Muscle layer of colon (tissue), 2 donors: ENCODE results near the gene SLC5A2.
"Not testable (repeated sequence)": the region's sequence is repeated elsewhere in the genome, so short reads cannot be mapped to it uniquely, and the experiment has no call there.

ENCODE experiments used
- H3K27ac ChIP-seq: one replicate; pipeline ENCODE4 v1.7.0; 2013; ENCODE audit warnings: low read depth, mild to moderate bottlenecking, low read length, moderate library complexity
- H3K27me3 ChIP-seq, 2 donors: one replicate each; pipeline ENCODE4 v1.7.0; 2013; ENCODE audit warnings: low read length in 2 of 2, mild to moderate bottlenecking in 2 of 2; ENCODE audit not compliant: insufficient read depth in 2 of 2, control insufficient read depth in 1 of 2
- H3K36me3 ChIP-seq: one replicate; pipeline ENCODE4 v1.7.0; 2013; ENCODE audit warnings: mild to moderate bottlenecking, low read length; ENCODE audit not compliant: insufficient read depth
- H3K4me1 ChIP-seq: one replicate; pipeline ENCODE4 v1.7.0; 2013; ENCODE audit warnings: mild to moderate bottlenecking, low read length; ENCODE audit not compliant: insufficient read depth
- H3K4me3 ChIP-seq, 2 donors: one replicate each; pipeline ENCODE4 v1.7.0; 2013; ENCODE audit warnings: low read length in 2 of 2, low read depth in 1 of 2, mild to moderate bottlenecking in 1 of 2, moderate library complexity in 1 of 2
- H3K9ac ChIP-seq: one replicate; pipeline ENCODE4 v1.7.0; 2013; ENCODE audit warnings: low read length
- H3K9me3 ChIP-seq: one replicate; pipeline ENCODE4 v1.7.0; 2013; ENCODE audit warnings: mild to moderate bottlenecking, low read length
- donor health status: abdominal sarcoma.
- donor health status: Adenocarcinoma of cecum.

Gene SLC5A2

DNA sequence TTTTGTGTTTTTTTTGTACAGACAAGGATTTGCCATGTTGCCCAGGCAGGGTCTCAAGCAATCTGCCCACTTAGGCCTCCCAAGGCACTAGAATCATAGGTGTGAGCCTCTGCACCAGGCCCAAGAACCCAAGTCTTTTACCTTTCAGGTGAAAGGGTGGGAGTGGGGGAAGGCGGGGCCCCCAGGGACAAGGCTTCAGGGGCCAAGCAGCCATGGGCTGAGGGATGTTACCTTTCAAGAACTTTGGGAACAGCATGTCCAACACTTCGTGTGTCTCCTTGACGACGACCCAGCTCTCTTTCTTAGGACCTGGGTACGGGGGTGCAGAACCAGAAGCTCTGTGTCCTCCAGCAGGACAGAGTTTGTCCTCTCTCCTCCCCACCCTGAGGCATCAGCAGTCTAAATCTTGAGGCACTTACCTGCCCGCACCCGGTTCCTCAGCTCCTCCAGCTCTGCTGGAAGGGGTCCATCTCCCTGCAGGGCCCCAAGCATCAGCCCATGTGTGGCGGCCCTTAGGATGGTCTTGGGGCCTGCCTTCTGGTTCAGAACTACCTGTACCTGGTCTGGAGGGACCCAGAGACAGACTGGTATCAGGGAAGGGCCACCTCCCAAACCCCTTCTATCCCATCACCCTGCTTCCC lies 9.0 kb downstream of the SLC5A2 start:
- Histone ChIP-seq H3K36me3 (peaks cover 63% of the 10 kb centered on the region), H3K9ac (no peak overlapping the region), H3K27me3 (peaks cover 0 to 18% of the 10 kb centered on the region in 2 donors)

GRCh38 chr16:31493506-31494125 lies 10.7 kb downstream of the SLC5A2 start:
- H3K4me3 ChIP-seq: no peak overlapping the region
- peaks cover 79% of the 10 kb centered on the region for H3K36me3 ChIP-seq
- H3K27me3 ChIP-seq: peaks cover 0 to 2% of the 10 kb centered on the region in 2 donors
- H3K27ac ChIP-seq: no peak overlapping the region
- no peaks in the 10 kb centered on the region for H3K9me3 ChIP-seq
- H3K9ac ChIP-seq: no peak overlapping the region
- H3K4me1 ChIP-seq: no peaks in the 10 kb centered on the region

More for the DNA sequence above, 9.0 kb downstream of the SLC5A2 start:
- Histone ChIP-seq H3K4me1 (peaks cover 14% of the 10 kb centered on the region), H3K27ac (no peak overlapping the region), H3K9me3 (no peaks in the 10 kb centered on the region), H3K4me3 (no peak overlapping the region)

GRCh38 chr16:31496670-31497069 lies 13.7 kb downstream of the SLC5A2 start:
- peaks cover 86% of the 10 kb centered on the region for H3K36me3 ChIP-seq

GRCh38 chr16:31498493-31498892 lies 15.6 kb downstream of the SLC5A2 start:
- Histone ChIP-seq H3K4me3 (no peak overlapping the region), H3K4me1 (no peaks in the 10 kb centered on the region), H3K9ac (no peak overlapping the region), H3K27ac (no peak overlapping the region), H3K27me3 (no peaks in the 10 kb centered on the region), H3K9me3 (no peaks in the 10 kb centered on the region), H3K36me3 (peaks cover 68% of the 10 kb centered on the region)

More at GRCh38 chr16:31496670-31497069, 13.7 kb downstream of the SLC5A2 start:
- Histone ChIP-seq H3K4me1 (no peaks in the 10 kb centered on the region), H3K9me3 (no peaks in the 10 kb centered on the region), H3K9ac (no peak overlapping the region), H3K27ac (no peak overlapping the region), H3K4me3 (no peak overlapping the region), H3K27me3 (no peaks in the 10 kb centered on the region)

DNA sequence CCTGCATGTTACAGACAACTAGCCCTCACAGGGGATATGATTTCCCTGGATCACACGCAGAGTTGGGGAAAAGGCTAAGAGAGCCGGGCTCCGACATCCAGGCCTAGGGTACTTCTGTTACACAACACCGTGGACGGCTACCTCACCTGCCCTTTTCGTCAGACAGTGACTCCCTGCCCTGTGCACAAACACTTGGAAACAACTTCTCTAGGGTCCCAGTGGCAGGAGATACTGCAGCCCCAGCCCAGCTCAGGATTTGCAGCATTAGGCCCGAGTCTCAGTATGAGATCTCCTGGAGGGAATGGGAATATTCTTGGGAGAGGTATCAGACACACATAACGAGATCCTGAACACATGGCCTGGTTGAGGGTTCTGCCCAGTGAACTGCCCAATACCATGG lies 17.0 kb downstream of the SLC5A2 start:
- H3K4me3 ChIP-seq: no peak overlapping the region
- H3K4me1 ChIP-seq: no peaks in the 10 kb centered on the region
- no peaks in the 10 kb centered on the region for H3K27me3 ChIP-seq
- no peak overlapping the region for H3K9ac ChIP-seq
- H3K36me3 ChIP-seq: peaks cover 56% of the 10 kb centered on the region
- H3K9me3 ChIP-seq: no peaks in the 10 kb centered on the region
- no peak overlapping the region for H3K27ac ChIP-seq

DNA sequence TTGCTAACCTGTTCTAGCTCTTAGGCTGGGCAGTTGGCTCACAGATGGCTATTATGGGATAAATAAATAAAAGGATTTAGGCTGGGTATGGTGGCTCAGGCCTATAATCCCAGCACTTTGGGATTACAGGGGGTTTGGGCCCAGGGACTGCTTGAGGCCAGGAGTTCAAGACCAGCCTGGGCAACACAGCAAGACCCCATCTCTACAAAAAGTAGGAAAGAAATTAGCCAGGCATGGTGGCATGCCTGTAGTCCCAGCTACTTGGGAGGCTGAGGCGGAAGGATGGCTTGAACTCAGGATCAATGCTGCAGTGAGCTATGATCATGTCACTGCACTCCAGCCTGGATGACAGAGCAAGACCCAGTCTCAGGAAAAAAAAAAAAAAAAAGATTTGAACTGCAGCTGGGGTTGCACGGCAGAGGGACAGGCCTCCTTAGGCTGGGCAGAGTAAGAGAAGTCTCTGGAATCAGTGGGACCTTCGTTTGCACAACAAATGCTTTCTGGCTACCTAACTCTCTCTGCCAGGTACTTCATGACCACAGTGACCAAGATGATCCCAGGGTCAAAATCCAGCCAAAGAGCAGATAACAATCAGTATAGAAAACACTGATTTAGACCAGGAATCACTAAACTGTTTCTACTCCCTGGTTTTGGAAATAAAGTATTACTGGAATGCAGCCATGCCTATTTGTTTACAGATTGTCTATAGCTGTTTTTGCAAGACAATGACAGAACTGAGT lies 18.5 kb downstream of the SLC5A2 start:
- Histone ChIP-seq H3K36me3 (peaks cover 54% of the 10 kb centered on the region), H3K27me3 (no peaks in the 10 kb centered on the region), H3K9me3 (no peaks in the 10 kb centered on the region), H3K27ac (no peak overlapping the region), H3K4me1 (no peaks in the 10 kb centered on the region), H3K4me3 (no peak overlapping the region), H3K9ac (no peak overlapping the region)

GRCh38 chr16:31501966-31502348 lies 19.0 kb downstream of the SLC5A2 start:
- Histone ChIP-seq H3K36me3 (peaks cover 48% of the 10 kb centered on the region), H3K27ac (no peak overlapping the region), H3K9me3 (no peaks in the 10 kb centered on the region), H3K4me3 (no peak overlapping the region), H3K27me3 (no peaks in the 10 kb centered on the region), H3K9ac (no peak overlapping the region), H3K4me1 (peaks cover 4% of the 10 kb centered on the region)

GRCh38 chr16:31502981-31503380 lies 20.1 kb downstream of the SLC5A2 start:
- H3K36me3 ChIP-seq: peaks cover 39% of the 10 kb centered on the region
- H3K27me3 ChIP-seq: no peaks in the 10 kb centered on the region
- H3K9ac ChIP-seq: no peak overlapping the region
- peaks cover 11% of the 10 kb centered on the region for H3K4me1 ChIP-seq
- H3K9me3 ChIP-seq: no peaks in the 10 kb centered on the region
- no peak overlapping the region for H3K27ac ChIP-seq
- no peak overlapping the region for H3K4me3 ChIP-seq

GRCh38 chr16:31503555-31503954 lies 20.6 kb downstream of the SLC5A2 start:
- Histone ChIP-seq H3K36me3 (peaks cover 33% of the 10 kb centered on the region), H3K4me1 (peaks cover 11% of the 10 kb centered on the region)
- H3K9me3 ChIP-seq, H3K27ac ChIP-seq, H3K9ac ChIP-seq, H3K4me3 ChIP-seq, H3K27me3 ChIP-seq: not testable (repeated sequence)

DNA sequence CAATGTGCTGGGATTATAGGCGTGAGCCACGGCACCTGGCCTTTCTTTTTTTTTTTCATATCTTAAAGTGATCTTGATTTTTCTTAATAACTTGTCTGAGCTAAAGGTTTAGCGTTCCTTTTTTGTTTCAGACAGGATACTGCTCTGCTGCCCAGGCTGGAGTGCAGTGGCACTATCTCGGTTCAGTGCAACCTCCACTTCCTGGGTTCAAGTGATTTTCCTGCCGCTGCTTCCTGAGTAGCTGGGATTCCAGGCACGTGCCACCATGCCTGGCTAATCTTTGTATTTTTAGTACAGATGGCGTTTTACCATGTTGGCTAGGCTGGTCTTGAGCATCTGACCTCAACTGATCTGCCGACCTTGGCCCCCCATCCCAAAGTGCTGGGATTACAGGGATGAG lies 21.2 kb downstream of the SLC5A2 start:
- Histone ChIP-seq H3K27me3 (no peaks in the 10 kb centered on the region), H3K9me3 (no peaks in the 10 kb centered on the region), H3K9ac (no peak overlapping the region), H3K4me3 (no peak overlapping the region), H3K27ac (no peak overlapping the region), H3K36me3 (peaks cover 27% of the 10 kb centered on the region), H3K4me1 (peaks cover 16% of the 10 kb centered on the region)

DNA sequence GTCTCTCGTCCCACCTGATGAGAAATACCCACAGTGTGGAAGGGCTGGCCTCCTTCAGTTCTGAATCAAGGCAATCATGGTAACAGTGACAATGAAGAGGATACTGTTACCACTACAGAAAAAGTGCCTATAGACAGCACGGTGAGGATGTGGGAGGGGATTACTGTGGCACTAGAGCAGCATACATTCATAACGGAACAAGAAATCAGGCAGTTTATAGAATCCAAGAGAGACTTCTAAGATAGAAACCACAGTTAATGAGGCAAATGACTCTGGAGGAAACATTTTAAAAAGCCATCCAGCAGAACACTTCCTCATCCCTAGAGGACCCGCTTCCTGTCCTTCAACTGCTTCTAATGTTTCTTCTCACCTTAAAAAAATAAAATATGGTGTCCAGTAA lies 22.6 kb downstream of the SLC5A2 start:
- H3K36me3 ChIP-seq: peaks cover 15% of the 10 kb centered on the region
- no peak overlapping the region for H3K9ac ChIP-seq
- H3K27ac ChIP-seq: no peak overlapping the region
- peaks cover 25% of the 10 kb centered on the region for H3K4me1 ChIP-seq
- no peaks in the 10 kb centered on the region for H3K9me3 ChIP-seq
- H3K4me3 ChIP-seq: no peak overlapping the region
- H3K27me3 ChIP-seq: no peaks in the 10 kb centered on the region
